Activated T-helper 1 cell treated with Interleukin-2 at 50 U/mL for 16 hours (primary cell): ENCODE data around the gene POLR2B.
"Not testable (repeated sequence)": the region's sequence is repeated elsewhere in the genome, so short reads cannot be mapped to it uniquely, and the experiment has no call there.

ENCODE experiments used
- DNase-seq: peaks from one replicate; pipeline ENCODE4 v3.0.0-alpha.2; 2020; ENCODE audit warnings: low read depth

The POLR2B gene

DNA sequence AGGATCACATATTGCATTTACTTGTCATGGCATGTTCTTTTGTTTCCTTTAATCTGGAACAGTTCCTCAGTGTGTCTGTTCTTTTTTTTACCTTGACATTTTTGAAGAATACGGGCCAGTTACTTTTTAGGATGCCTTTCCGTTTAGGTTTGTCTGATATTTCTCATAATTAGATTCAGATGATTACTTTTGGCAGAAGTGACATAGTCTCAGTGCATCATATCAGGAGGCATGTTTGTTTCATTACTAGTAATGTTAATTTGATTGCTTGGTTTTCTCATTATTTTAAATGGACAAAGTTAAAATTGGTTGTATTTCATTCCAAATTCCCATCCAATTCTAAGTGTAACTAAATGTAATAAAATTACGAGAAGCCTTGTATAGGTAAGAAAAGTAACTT, 8.3 kb downstream of the POLR2B start:
- DNase-seq: no peak

DNA sequence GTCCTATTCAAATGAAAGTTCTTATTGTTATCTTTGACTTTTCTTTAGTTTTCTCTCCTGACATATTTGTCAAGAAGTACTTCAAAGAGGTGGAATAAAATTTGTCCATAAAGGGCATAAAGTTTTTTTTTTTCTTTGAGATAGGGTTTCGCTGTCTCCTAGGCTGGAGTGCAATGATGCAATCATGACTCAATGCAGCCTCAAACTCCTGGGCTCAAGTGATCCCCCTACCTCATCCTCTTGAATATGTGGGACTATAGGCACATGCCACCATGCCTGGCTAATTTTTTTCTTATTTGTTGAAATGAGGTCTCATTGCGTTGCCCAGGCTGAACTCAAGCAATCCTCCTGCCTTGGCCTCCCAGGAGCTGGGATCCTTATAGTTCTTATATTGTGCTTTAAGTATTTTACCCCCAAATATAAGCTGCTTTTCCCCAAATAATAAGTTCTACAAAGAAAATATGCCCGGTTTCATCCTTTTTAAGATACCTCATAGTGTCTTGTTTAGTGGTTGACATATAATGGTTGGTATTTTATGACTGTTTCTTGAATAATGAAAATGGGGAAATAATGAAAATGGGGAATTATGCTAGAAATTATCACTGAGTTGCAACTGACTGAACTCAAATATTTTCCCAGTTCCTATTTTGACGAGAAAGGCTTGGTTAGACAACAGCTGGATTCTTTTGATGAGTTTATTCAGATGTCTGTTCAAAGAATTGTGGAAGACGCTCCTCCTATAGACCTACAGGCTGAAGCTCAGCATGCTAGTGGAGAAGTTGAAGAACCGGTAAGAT, 11.6 kb downstream of the POLR2B start:
- no peak for DNase-seq

DNA sequence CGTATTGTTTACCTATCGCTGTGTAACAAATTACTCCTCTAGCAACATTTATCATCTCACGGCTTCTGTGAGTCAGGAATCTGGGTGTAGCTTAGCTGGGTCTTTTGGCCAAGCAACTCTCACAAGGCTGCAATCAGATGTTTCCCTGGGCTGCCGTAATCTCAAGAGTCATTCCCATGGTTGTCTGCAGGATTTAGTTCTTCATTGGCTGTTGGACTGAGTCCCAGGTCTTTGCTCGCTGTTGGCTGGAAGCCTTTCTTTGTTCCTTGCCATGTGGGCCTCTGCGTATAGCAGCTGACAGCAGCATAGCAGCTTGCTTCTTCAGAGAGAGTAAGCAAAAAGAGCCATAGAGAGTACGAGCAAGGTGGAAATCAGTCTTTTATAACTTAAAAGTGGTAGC, 16.8 kb downstream of the POLR2B start:
- DNase-seq: no peak

DNA sequence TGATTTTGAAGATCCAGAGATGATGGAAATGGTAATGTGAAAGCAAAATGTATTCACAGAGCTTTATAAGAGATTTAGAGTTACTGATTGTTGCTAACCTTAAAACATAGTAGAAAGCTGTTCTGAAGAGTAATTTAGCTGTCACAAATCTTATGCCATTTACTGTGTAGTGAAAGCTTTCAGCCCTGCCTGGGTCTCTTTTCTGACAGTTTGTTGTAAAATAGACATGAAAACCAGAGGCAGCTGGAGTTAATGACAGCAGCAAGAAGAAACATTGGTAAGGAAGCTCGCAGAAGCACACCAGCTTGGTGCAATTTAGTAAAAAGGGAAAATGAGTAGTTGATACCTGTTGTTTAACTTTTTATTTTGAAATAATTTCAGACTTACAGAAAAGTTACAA, 21.1 kb downstream of the POLR2B start:
- no peak for DNase-seq

DNA sequence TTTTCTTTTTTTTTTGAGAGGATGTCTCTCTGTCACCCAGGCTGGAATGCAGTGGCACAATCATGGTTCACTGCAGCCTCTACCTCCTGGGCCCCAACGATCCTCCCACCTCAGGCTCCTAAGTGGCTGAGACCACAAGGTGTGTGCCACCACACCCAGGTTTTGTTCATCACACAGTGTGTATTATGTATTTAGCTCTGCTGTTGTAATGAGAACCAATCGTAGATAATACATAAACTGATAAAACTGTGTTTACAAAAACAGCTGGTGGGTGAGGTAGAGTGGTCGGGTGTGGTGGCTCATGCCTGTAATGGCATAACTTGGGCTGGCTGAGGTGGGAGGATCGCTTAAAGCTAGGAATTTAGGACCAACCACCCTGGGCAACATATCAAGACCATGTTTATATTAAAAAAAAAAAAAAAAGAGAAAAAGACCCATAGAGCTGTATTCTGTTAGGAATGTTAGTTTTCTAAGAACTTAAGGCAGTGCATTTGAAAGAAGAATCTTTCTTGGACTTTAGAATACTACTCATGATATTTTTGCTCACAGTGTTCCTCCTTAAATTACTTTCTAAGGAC, 34.9 kb downstream of the POLR2B start:
- DNase-seq: no peak

DNA sequence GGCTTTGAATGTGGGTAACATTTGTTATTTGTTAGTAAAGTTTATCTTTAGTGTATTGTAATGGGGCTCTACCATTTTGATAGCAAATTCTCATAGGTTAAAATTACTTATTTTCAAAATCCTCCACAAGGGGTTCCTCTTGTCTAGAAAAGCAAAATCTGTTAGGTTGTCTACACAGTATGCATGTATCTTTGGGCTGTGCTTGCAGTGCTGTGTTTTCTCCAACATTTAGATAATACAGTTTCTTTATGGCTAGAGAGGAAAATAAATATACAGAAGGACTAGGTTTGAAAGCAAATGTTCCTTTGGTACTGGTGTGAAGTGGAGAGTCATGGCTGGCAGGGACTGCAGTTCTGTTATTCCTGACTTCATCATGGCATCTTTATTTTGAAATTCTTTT, 40.3 kb downstream of the POLR2B start:
- no peak for DNase-seq

DNA sequence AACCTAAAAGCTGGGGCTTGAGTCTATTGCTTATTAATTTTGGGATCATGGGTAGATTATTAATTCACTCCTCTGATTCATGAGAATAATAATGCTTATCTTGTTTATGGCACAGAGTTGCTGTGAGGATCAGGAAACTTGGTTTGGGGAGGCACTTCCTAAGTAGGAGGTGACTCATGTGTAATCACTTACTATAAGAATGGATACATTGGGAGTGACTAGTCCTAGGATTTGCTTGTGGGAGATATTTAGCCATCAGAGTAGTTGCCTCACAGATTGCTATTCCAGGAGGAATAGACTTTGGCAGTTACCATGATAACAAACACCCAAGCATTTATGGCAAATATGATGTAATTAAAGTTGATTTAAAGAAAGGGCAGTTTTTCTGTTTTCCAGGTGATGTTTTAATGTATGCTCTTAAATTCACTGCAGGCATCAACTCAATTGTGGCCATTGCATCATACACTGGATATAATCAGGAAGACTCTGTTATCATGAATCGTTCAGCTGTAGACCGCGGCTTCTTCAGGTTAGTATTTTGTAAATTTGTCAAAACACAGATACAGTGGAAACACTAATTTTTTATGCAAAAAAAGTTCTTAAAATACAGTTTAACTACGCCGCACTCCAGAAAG, 41.9 kb downstream of the POLR2B start:
- no peak for DNase-seq

DNA sequence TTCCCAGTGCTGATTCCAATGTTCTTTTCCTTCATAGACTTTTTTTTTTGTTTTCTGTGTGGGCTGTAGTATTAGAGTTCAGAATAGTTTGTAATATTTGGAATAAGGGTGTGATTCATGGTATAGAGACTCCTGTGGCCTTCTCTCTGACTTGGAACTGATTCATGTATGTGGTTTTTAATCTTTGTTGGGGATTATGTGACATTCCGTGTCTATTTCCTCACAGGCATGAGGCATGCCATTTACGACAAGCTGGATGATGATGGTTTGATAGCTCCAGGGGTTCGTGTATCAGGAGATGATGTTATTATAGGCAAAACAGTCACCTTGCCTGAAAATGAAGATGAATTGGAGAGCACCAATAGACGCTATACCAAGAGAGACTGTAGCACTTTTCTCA, 44.4 kb downstream of the POLR2B start:
- no peak for DNase-seq

DNA sequence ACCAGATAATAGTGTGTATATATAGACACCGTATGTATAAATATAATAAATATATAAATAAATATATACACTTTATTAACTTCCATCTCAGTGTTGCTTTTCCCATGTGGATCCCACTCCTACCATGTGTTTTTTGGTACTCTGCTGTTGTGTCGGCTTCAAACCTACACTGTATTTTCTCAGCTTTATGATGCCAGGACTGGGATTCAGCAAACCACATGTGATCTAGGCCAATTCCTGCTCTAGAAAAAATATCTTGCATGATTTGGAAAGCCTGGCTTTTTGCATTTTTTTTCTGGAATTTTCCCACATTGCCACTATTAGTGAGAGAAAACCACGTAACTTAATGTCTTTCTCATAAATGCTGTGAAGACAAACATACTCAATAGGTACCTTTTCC, 55.8 kb downstream of the POLR2B start:
- DNase-seq: no peak

DNA sequence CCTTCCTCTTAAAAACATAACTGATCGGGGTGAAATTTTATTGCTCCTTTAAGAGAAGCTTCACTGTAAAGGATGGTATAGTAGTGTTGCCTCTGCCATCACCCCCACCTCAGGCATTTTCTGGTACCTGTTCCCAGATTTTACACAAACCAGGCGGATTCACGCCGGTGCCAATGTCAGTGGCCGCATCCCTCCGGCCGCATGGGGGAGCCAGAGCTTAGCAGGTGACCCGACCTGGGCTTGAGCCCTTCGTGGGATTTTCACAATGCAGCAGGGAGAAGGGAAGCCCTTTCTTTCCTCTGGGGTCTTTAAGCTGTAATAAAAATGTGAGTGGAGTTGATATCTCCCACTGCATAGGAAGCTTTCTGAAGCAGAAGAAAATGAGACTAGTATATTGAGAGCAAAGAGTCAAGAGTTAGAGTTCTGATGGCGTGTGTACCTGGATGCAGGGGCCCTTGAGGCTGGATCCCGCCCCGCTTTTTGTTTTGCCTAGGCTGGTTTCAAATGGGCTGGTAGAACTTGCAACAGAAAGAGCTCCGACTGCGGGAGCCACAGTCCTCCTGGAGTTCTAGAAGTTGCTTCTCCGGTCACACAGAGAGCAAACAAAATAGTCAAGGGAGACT, 59.4 kb downstream of the POLR2B start:
- DNase-seq: no peak

DNA sequence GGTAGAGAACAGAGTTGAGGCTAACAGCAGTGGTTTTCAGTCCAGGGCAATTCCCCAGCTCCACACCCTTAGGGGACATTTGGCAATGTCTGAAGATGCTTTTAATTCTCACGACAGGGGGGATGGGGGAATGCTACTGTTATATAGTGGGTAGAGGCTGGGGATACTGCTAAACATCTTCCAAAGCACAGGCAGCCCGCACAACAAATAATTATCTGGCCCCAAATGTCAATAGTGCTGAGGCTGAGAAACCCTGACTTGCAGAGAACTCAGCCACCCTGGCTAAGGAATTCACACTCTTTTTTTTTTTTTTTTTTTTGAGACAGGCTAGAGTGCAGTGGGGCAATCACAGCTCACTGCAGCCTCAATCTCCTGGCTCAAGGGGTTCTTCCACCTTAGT, 60.6 kb downstream of the POLR2B start:
- no peak for DNase-seq

DNA sequence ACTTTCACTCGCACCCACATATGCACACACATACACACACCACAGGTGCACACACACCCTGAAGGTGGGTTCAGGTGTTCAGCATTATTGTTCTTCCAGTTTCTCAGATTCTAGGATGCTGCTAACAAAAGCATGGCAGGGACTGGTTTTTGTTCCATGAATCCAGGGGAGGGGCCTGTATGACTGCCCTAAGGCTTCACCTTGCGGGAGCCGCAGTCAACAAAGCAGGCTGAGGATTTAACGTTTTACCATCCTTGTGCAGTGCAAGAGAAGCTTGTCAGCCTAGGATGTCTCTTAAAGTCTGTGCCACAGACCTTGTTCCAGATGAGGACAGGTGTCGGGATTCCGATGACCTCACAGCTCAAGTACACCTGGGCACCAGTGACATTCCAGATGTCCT, 61.8 kb downstream of the POLR2B start:
- no peak for DNase-seq

DNA sequence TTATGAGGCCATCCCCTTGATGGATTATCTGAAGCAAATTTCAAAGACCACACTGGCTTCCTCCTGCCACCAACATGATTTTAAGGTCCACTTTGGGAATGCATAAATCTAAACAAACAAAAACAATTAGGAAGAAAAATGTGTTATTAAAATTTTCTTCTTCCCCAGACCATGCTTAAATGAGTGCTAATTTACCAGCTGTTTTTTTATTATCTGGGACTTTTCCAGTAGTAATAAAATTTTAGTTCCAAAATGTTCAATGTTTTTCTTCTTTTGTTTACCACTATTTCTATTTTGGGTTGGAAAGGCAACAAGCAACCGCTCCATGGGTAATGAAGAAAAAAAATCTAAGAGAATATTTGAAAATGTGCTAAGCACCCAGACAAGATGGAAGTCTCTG, 62.3 kb downstream of the POLR2B start:
- DNase-seq: no peak

DNA sequence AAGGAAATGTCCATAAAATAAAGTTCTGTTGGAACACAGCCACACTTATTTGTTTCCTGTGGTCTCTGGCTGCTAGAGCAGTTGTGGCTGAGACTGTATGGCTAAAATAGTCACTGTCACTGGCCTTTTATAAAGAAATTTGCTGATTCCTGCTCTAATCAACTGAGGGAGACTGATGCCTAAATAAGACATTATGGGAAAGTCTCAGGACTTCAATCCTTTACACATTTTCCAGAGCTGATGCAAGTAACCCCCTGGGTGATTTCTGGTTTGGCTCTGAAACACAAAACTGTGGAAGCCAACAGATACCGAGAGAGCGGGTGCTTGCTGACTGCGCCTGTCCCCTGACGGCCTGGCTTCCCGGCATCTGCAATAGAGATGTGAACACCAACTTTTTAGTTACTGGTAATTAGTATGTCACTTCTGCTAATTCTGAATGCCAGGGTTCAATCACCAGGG, 64.0 kb downstream of the POLR2B start:
- no peak for DNase-seq

DNA sequence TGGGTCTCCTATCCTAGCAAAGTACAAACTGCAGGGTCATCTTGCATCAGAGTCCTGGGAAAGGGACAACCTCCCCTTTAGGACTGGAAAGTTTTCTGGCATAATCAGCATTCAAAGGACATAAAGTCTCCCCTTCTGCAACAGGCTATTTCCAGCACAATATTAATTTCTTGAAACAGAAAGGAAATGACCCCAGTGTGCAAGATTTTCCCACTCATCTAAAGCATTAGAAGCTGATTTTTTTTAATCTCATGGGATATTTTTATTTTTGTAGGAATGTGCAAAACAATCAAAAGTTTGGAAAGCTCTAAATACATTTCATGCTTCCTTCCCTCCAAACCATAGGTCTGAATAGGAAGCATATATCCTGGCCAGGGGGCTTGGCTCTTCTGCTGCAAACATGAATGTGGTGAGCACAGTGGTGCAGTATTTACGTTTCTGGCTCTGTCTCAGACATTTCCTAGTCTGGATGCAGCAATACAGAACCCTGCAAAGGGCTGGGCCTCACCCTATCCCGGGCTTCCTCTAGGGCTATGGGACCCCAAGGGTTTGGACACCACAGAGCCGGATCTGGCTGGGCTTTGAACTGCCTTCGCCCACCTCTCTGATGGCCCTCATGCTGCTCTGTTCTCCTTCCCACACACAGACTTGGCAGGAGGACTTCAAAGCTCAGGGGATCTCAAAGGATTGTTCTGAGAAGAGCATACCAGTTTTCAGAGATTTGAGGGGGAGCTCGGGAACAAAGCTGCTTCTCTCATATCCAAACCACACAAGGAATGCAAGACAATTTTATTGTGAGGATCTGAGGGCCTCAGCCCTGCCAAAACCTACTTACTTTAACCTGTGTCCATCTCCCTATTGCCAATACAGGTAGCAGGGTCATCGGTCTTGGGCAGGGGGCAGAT, 64.9 kb downstream of the POLR2B start:
- no peak for DNase-seq

DNA sequence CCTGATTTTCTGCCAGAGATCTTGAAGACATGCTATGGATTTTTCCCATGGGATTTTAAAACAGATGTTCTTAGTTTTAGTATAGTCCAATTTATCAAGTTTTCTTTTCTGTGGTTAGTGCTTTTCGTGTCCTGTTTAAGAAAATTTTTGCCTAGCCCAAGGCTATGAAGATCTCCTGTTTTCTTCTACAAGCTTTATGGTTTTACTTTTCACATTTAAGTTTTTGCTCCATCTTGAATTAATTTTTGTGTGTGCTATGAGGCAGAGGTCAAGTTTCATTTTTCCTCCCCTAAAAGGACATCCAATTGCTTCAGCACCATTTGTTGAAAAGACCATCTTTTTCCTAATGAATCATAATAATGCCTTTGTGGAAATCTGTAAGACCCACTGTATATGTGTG, 65.6 kb downstream of the POLR2B start:
- DNase-seq: no peak

DNA sequence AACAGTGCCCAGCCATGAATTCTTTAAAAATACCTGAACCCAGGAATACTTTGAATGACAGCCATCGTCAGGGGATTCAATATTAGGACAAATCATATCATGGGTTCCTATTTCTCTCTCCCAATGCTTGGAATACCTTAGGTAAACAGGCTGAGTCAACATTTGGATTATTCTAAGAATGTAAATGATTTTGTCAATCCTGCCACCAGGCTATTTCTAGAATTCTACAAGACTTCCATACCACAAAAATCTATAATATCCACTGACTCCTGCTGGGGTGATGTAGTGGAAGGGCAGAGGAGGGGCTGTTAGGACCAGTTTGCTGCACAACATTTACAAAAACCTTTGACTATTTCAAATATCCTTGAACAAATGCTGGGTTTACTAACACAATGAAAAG, 66.3 kb downstream of the POLR2B start:
- no peak for DNase-seq

DNA sequence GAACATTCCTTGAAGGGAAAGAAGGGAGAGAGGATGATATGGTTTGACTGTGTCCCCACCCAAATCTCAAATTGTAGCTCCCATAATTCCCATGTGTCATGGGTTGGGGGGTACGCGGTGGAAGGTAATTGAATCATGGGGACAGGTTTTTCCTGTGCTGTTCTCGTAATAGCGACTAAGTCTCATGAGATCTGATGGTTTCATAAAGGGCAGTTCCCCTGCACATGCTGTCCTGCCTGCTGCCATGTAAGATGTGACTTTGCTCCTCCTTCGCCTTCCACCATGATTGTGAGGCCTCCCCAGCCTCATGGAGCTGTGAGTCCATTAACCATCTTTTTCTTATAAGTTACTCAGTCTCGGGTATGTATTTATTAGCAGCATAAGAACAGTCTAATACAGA, 68.3 kb downstream of the POLR2B start:
- DNase-seq: not testable (repeated sequence)

DNA sequence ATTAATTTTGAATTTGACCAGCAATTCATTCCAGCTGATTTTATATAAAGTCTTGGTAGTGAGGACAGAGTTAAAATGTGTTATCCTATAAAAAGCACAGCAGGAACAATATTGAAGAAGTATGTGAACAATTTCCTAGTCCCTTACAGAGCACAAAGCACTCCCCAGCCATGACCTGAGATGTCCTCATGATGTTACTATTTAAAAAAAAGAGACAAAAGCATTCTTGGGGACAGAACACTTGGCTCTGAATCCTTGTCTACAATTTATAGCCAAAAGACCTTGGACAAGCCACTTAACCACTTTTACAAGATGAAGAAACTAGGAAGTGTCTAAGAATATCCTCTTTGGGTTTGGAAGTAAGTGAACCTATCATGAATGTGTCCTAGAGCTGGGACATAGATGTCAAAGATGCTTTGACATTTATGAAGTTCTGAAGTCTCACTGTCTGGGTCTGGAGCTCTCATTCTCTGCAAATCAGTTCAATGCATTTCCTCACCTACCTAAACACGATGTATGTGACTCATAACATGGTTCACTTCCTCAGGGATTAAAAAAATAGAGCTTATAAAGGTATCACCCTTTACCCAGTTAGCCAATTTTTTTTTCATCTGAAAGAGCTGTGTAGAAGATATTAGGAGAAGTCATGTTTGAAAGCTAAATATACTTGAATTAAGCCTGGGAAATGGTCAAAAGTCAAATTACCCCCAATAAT, 70.1 kb downstream of the POLR2B start:
- no peak for DNase-seq

DNA sequence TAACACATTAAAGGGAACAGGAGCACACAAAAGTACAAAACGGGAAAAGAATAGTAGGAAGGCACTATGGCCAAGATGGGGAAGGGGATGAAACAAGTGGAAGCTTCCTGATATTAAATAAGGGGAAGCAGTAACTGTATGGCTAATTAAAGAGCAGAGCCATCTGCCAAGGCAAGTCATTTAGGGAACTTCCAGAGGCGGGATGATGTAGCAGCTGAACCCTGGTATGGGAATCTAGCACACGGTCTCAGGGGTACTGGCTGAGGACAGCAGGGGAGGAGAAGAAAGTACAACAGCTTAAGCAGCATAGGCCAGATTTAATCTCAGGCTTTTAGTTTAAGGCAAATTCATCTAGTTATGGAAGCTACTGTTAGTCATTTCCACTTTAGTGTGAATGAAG, 72.4 kb downstream of the POLR2B start:
- DNase-seq: no peak

DNA sequence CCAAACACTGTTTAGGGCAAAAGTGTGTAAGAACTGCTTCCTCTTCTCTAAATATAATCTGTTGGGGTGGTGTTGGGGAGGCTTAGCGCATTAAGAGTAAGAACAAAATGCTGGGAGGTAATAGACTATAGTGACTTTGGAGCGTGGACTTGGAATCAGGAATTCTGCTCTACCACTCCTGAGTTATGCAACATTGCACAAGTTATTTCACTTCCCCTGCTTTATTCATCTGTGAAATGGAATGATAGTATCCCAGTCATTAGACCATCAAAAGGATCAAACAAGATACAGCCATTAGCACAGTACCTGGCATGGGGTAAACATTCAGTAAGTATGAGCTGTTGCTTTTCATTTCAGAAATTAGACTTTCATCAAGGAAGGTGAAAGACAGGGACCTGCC, 72.8 kb downstream of the POLR2B start:
- no peak for DNase-seq
